H1 (cell line): ENCODE data around the gene OAT. TPM values are rescaled to one million over a fixed set of nuclear protein-coding genes. Genes with fewer than 3 reads are reported as not detected.
A peak's percentile ranks its signal among the peaks of the same experiment; 100 is the strongest.

Source experiments
- CTCF ChIA-PET: fragments of 300-600 bp; sonication (Branson Sonifier 250); formaldehyde crosslinking; loops from one replicate; lab custom pipeline; 2021; ENCODE audit not compliant: partially characterized antibody; lab: Charles Lee
- POLR2A ChIA-PET: fragments of 300-600 bp; sonication (Branson Sonifier 250); formaldehyde crosslinking; loops from one replicate; lab custom pipeline; 2021; ENCODE audit warnings: inconsistent platforms; ENCODE audit not compliant: partially characterized antibody; lab: Charles Lee
- DNase-seq, 2 experiments: peaks; one replicate each; pipeline versions ENCODE4 v3.0.0 to v3.0.0-alpha.2; 2010 to 2022; ENCODE audit warnings: low spot score in 2 of 2, low read depth in 1 of 2, mixed read lengths in 1 of 2
- FAIRE-seq: peaks from 2 replicates; lab custom pipeline; 2011; peaks lifted over from hg19 to GRCh38; lab: Jason Lieb, UNC
- H2AFZ ChIP-seq: 2 replicates; pipeline ENCODE4 v1.8.1; 2012; ENCODE audit warnings: low read length, inconsistent platforms
- H2AK5ac ChIP-seq: 2 replicates; pipeline ENCODE4 v1.6.1; 2013; ENCODE audit warnings: low read depth, low read length
- H2BK120ac ChIP-seq: replicated peaks from 2 replicates; pipeline ENCODE3; 2013; ENCODE audit warnings: low read depth, low read length, inconsistent platforms
- H2BK12ac ChIP-seq: 2 replicates; pipeline ENCODE4 v1.6.1; 2013; ENCODE audit warnings: low read depth, low read length
- H2BK15ac ChIP-seq: 2 replicates; pipeline ENCODE4 v1.6.1; 2013; ENCODE audit warnings: low read length
- H2BK20ac ChIP-seq: 2 replicates; pipeline ENCODE4 v1.6.1; 2013; ENCODE audit warnings: low read length
- H2BK5ac ChIP-seq: 2 replicates; pipeline ENCODE4 v1.6.1; 2013; ENCODE audit warnings: low read depth, low read length
- H3K14ac ChIP-seq: 2 replicates; pipeline ENCODE4 v1.6.1; 2013; ENCODE audit warnings: inconsistent platforms; ENCODE audit not compliant: insufficient read length
- H3K18ac ChIP-seq: 2 replicates; pipeline ENCODE4 v1.6.1; 2013; ENCODE audit warnings: low read length; ENCODE audit errors: extremely low read depth
- H3K23ac ChIP-seq: 2 replicates; pipeline ENCODE4 v1.6.1; 2013; ENCODE audit warnings: inconsistent platforms; ENCODE audit not compliant: insufficient read length
- H3K23me2 ChIP-seq: 2 replicates; pipeline ENCODE4 v1.6.1; 2013; ENCODE audit warnings: low read depth, low read length
- H3K27ac ChIP-seq: 2 replicates; pipeline ENCODE4 v1.6.1; 2011; ENCODE audit warnings: low read depth, low read length, inconsistent platforms
- H3K27me3 ChIP-seq, 4 experiments: replicated peaks in 1 of 4; 1 replicate in 1 of 4; 2 replicates in 3 of 4; pipeline versions ENCODE4 v1.6.1 to v1.8.1; 2011 to 2013; ENCODE audit warnings: low read length in 3 of 4, mild to moderate bottlenecking in 3 of 4, inconsistent platforms in 2 of 4, mixed read lengths in 2 of 4, moderate library complexity in 1 of 4; ENCODE audit not compliant: control insufficient read depth in 3 of 4, insufficient read depth in 3 of 4; ENCODE audit errors: extremely low read depth in 1 of 4
- H3K36me3 ChIP-seq, 4 experiments: 2 replicates each; pipeline versions ENCODE4 v1.6.1 to v1.8.1; 2011 to 2013; ENCODE audit warnings: mild to moderate bottlenecking in 4 of 4, low read length in 3 of 4, moderate library complexity in 2 of 4, control low read depth in 1 of 4, inconsistent platforms in 1 of 4; ENCODE audit not compliant: insufficient read depth in 4 of 4, control insufficient read depth in 2 of 4
- H3K4ac ChIP-seq: replicated peaks from 2 replicates; pipeline ENCODE3; 2013; ENCODE audit warnings: low read length, low read depth, mixed read lengths, inconsistent platforms; ENCODE audit not compliant: insufficient read length
- H3K4me1 ChIP-seq, 4 experiments: replicated peaks in 1 of 4; 1 replicate in 1 of 4; 2 replicates in 3 of 4; pipeline versions ENCODE4 v1.6.1 to v1.8.1; 2011 to 2013; ENCODE audit warnings: low read length in 3 of 4, inconsistent platforms in 2 of 4, mixed read lengths in 1 of 4; ENCODE audit not compliant: insufficient read depth in 4 of 4, control insufficient read depth in 3 of 4
- H3K4me2 ChIP-seq, 2 experiments: 2 replicates each; pipeline versions ENCODE4 v1.6.1 to v1.8.1; 2011 to 2013; ENCODE audit warnings: low read depth in 2 of 2, low read length in 2 of 2, control low read depth in 1 of 2, inconsistent platforms in 1 of 2, mild to moderate bottlenecking in 1 of 2; ENCODE audit not compliant: insufficient read depth in 1 of 2
- H3K4me3 ChIP-seq, 4 experiments: fragments of 200-600, 300-600 bp in 1 of 4; sonication (generic), shearing (Covaris generic), sonication (Bioruptor Twin) in 1 of 4; 2 replicates each; pipeline versions ENCODE4 v1.5.1 to v1.8.1; 2011 to 2016; ENCODE audit warnings: low read length in 4 of 4, low read depth in 3 of 4, control low read depth in 2 of 4, inconsistent platforms in 2 of 4, mild to moderate bottlenecking in 2 of 4, mixed read lengths in 1 of 4, moderate library complexity in 1 of 4; ENCODE audit not compliant: insufficient read depth in 2 of 4; ENCODE audit errors: extremely low read depth in 1 of 4
- H3K56ac ChIP-seq: replicated peaks from 2 replicates; pipeline ENCODE3; 2013; ENCODE audit warnings: low read depth, mild to moderate bottlenecking, mixed read lengths, low read length, inconsistent platforms; ENCODE audit not compliant: insufficient read length
- H3K79me1 ChIP-seq: 2 replicates; pipeline ENCODE4 v1.6.1; 2013; ENCODE audit warnings: low read depth, low read length, control low read depth
- H3K79me2 ChIP-seq, 2 experiments: 2 replicates each; pipeline versions ENCODE4 v1.6.1 to v1.8.1; 2012 to 2013; ENCODE audit warnings: low read length in 2 of 2, mild to moderate bottlenecking in 2 of 2, inconsistent platforms in 1 of 2; ENCODE audit not compliant: insufficient read depth in 2 of 2, control insufficient read depth in 1 of 2
- H3K9ac ChIP-seq, 4 experiments: replicated peaks in 1 of 4; 1 replicate in 1 of 4; 2 replicates in 3 of 4; pipeline versions ENCODE4 v1.6.1 to v1.8.1; 2011 to 2013; ENCODE audit warnings: low read depth in 3 of 4, low read length in 3 of 4, control low read depth in 2 of 4, mild to moderate bottlenecking in 2 of 4, moderate library complexity in 2 of 4, inconsistent platforms in 1 of 4; ENCODE audit errors: extremely low read depth in 1 of 4
- H3K9me3 ChIP-seq, 2 experiments: 2 replicates each; pipeline versions ENCODE4 v1.6.1 to v1.8.1; 2012 to 2013; ENCODE audit warnings: mild to moderate bottlenecking in 2 of 2, moderate library complexity in 2 of 2, control low read depth in 1 of 2, inconsistent platforms in 1 of 2, low read depth in 1 of 2, low read length in 1 of 2, mixed read lengths in 1 of 2; ENCODE audit not compliant: insufficient read depth in 2 of 2
- H4K20me1 ChIP-seq, 2 experiments: replicated peaks in 1 of 2; 2 replicates each; pipeline versions ENCODE3 to v1.8.1; 2011 to 2013; ENCODE audit warnings: inconsistent platforms in 2 of 2, low read length in 2 of 2, mild to moderate bottlenecking in 1 of 2; ENCODE audit not compliant: insufficient read depth in 2 of 2, control insufficient read depth in 1 of 2
- H4K5ac ChIP-seq: 2 replicates; pipeline ENCODE4 v1.6.1; 2013; ENCODE audit warnings: low read length, low read depth, mixed read lengths, inconsistent platforms; ENCODE audit not compliant: insufficient read length
- H4K8ac ChIP-seq: 2 replicates; pipeline ENCODE4 v1.8.0; 2013; ENCODE audit warnings: mild to moderate bottlenecking, moderate library complexity, low read length, inconsistent platforms; ENCODE audit not compliant: insufficient read depth; ENCODE audit errors: extremely low read depth
- H4K91ac ChIP-seq: replicated peaks from 2 replicates; pipeline ENCODE3; 2013; ENCODE audit warnings: low read length, mixed read lengths, inconsistent platforms; ENCODE audit not compliant: insufficient read length
- CBX8 ChIP-seq: fragments of 300-800, 300-1000 bp; sonication (generic); IDR thresholded peaks from 2 replicates; pipeline ENCODE4 v1.7.1; 2016; ENCODE audit warnings: low read depth, low read length, borderline replicate concordance
- GABPA ChIP-seq: IDR thresholded peaks from 2 replicates; pipeline ENCODE4 v1.6.1; 2011; ENCODE audit warnings: mild to moderate bottlenecking, low read length, moderate library complexity, borderline replicate concordance; ENCODE audit not compliant: insufficient read depth
- MAX ChIP-seq: IDR thresholded peaks from 2 replicates; pipeline ENCODE4 v1.6.1; 2012; ENCODE audit warnings: inconsistent platforms
- SUZ12 ChIP-seq: fragments of 200-600 bp; sonication (generic); IDR thresholded peaks from 2 replicates; pipeline ENCODE4 v1.6.1; 2012; ENCODE audit warnings: mild to moderate bottlenecking, inconsistent platforms, low read length, moderate library complexity, mixed read lengths
- WGBS, 2 experiments: shearing (Covaris generic) in 1 of 2; methylation state at CpG; one replicate each; pipeline versions ENCODE4 v1.1.6 to v1.1.7; 2013 to 2015; ENCODE audit warnings: low lambda C conversion rate in 2 of 2, mixed read lengths in 2 of 2, inconsistent platforms in 1 of 2, low coverage in 1 of 2, missing lambda C conversion rate in 1 of 2; ENCODE audit not compliant: insufficient replicate concordance in 2 of 2, insufficient coverage in 1 of 2, insufficient read length in 1 of 2; ENCODE audit errors: extremely low coverage in 1 of 2, missing lambda C conversion rate in 1 of 2; 5-methylcytosine and 5-hydroxymethylcytosine counted together
- polyA plus RNA-seq, 7 experiments: library from polyadenylated mRNA; depleted of rRNA in 3 of 7; stranded (reverse) in 5 of 7; unstranded in 2 of 7; fragments of >200 nt in 5 of 7; fragments of 200-250 nt in 2 of 7; gene quantifications; 1 replicate in 5 of 7; 2 replicates in 1 of 7; 4 replicates in 1 of 7; pipeline versions ENCODE4 v1.2.1 to v1.2.3, GENCODE V29; 2011 to 2013; ENCODE audit warnings: missing spikeins in 2 of 7, mixed read lengths in 2 of 7
- total RNA-seq: library from RNA; stranded (reverse); fragmentation: NEBNext Ultra II Directional; extraction: Animal tissue kit (Norgen Biotek cat#: 25700); gene quantifications from 2 replicates; pipeline ENCODE4 v1.2.1, GENCODE V29; 2021

The OAT gene
- total and polyA plus RNA-seq, 2 of the 8 experiments (the other 6 are each of a cell fraction or from before 2014, with no cell fraction given) = 67.8 to 121 TPM

DNA sequence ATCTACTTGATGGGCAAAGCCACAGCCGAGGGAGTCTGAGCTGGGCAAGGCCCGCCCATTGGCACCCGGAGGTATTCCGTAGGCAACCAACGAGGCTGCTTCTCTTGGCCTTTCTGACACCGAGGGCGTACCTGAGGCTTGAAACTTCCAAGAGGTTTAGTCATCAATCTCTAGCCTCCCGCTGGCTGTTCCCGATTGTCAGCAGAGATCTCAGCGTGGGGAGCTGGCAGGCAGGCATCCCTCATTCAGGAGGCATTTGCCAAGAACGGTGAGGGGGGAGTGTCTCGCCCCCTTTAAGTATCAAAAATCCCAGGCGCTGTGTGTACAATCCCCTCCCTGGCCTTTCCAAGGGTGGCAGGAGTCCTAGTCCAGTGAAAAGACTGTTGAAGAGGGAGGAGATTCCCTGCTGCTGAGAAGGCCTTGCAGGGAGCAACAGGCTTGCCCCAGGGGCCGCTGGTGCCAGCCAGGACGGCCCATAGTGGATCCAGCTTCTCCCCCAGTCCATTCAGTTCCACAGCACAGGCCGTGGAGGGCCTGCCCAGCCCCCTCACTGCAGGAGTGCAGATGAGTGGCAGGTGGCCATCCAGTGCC, 39.7 kb downstream of the OAT start:
- Histone ChIP-seq H3K23ac (no peak overlapping the region), H4K20me1 (no peaks in the 10 kb centered on the region), H3K9ac (no peak overlapping the region), H3K4me2 (no peak overlapping the region), H4K5ac (no peak overlapping the region), H3K79me2 (no peaks in the 10 kb centered on the region), H3K36me3 (no peaks in the 10 kb centered on the region), H2BK15ac (no peak overlapping the region), H3K27ac (no peak overlapping the region), H2AK5ac (no peak overlapping the region), H3K23me2 (no peaks in the 10 kb centered on the region), H2BK12ac (no peak overlapping the region), H3K4me3 (no peak overlapping the region), H3K9me3 (no peaks in the 10 kb centered on the region), H2BK120ac (no peak overlapping the region), H3K4ac (no peak overlapping the region), H4K91ac (no peak overlapping the region), H3K4me1 (peaks cover 2 to 7% (median 5%) of the 10 kb centered on the region in 4 experiments; a peak in 6 of 7 replicates), H4K8ac (0 out of 2 replicates have a peak overlapping the region, but pooled peaks have one; percentile 26), H2BK5ac (no peak overlapping the region), H2BK20ac (no peak overlapping the region), H3K79me1 (no peaks in the 10 kb centered on the region), H3K56ac (no peak overlapping the region), H3K27me3 (no peaks in the 10 kb centered on the region; a peak in 1 of 7 replicates), H3K14ac (no peak overlapping the region), H3K18ac (no peak overlapping the region), H2AFZ (no peak overlapping the region)
- FAIRE-seq (no peak), DNase-seq (no peak)
- CTCF ChIA-PET = interaction anchor here (1.1 to 6.1 kb wide), 4 partner anchors 12 to 382 kb away, joined by 3 to 48 read pairs (median 4); no protein-coding TSS in a partner anchor
- WGBS, 2 experiments = 76% methylated on average over 16 of the region's 16 CpGs; no CpG with 5 or more reads in 1 of the 2 experiments
- POLR2A ChIA-PET = interaction anchor here (0.6 to 1.4 kb wide), 2 partner anchors 40 to 271 kb away, joined by 3 to 4 read pairs; no protein-coding TSS in a partner anchor
- no peak for TF ChIP-seq SUZ12
- no peak for TF ChIP-seq GABPA
- no peak for TF ChIP-seq CBX8
- TF ChIP-seq MAX = no peak
